T-helper 2 cell treated with Interferon-gamma antibody and Interleukin-4, amounts not matched to agents 100 ng/mL and 5 ng/mL, for 36 hours (primary cell): ENCODE results near the gene IQSEC3. TPM values are rescaled to one million over a fixed set of nuclear protein-coding genes. Genes with fewer than 3 reads are reported as not detected.

ENCODE experiments used
- intact Hi-C: fragments of 100-400 bp; cut with micrococcal nuclease; formaldehyde crosslinking; loops from one replicate; pipeline ENCODE4 v1.15.1; 2023
- total RNA-seq: library from RNA; stranded (reverse); gene quantifications from 2 replicates; pipeline ENCODE4 v1.2.3, GENCODE V29; 2022

The IQSEC3 gene
- total RNA-seq, 1 donor from 2014 or later: 0.11 TPM

GRCh38 chr12:78981-79380, 12.4 kb downstream of the IQSEC3 start:
- intact Hi-C loops: no loop called here

GRCh38 chr12:80681-81190, 14.2 kb downstream of the IQSEC3 start:
- intact Hi-C loops: no loop called here

- intact Hi-C loops: no loop called here
These were observed 16.2 kb downstream of the IQSEC3 start for GRCh38 chr12:82740-83139.

- intact Hi-C loops: no loop called here
These were observed 17.5 kb downstream of the IQSEC3 start for GRCh38 chr12:84056-84455.

GRCh38 chr12:85191-85666, 18.7 kb downstream of the IQSEC3 start:
- intact Hi-C loops: no loop called here

- intact Hi-C loops: no loop called here
These were observed 20.7 kb downstream of the IQSEC3 start for GRCh38 chr12:87315-87714.

GRCh38 chr12:87856-88255, 21.3 kb downstream of the IQSEC3 start:
- intact Hi-C loops: no loop called here

- intact Hi-C loops: no loop called here
These were observed 23.1 kb downstream of the IQSEC3 start for GRCh38 chr12:89653-90052.

GRCh38 chr12:91213-91612, 24.6 kb downstream of the IQSEC3 start:
- intact Hi-C loops: no loop called here

- intact Hi-C loops: no loop called here
These were observed 26.9 kb downstream of the IQSEC3 start for GRCh38 chr12:93266-94005.

- intact Hi-C loops: no loop called here
These were observed 30.0 kb downstream of the IQSEC3 start for GRCh38 chr12:96543-96942.

- intact Hi-C loops: no loop called here
These were observed 32.4 kb downstream of the IQSEC3 start for GRCh38 chr12:98924-99352.

GRCh38 chr12:99605-100004, 33.0 kb downstream of the IQSEC3 start:
- intact Hi-C loops: no loop called here

- intact Hi-C loops: no loop called here
These were observed 35.7 kb downstream of the IQSEC3 start for GRCh38 chr12:101969-102878.

- intact Hi-C loops: no loop called here
These were observed 36.3 kb downstream of the IQSEC3 start for GRCh38 chr12:102879-103168.

GRCh38 chr12:103169-103981, 36.8 kb downstream of the IQSEC3 start:
- intact Hi-C loops: no loop called here

GRCh38 chr12:104551-105081, 38.0 kb downstream of the IQSEC3 start:
- intact Hi-C loops: no loop called here

GRCh38 chr12:105696-106095, 39.1 kb downstream of the IQSEC3 start:
- intact Hi-C loops: no loop called here

- intact Hi-C loops: no loop called here
These were observed 39.6 kb downstream of the IQSEC3 start for GRCh38 chr12:106118-106591.

GRCh38 chr12:108594-108993, 42.0 kb downstream of the IQSEC3 start:
- intact Hi-C loops: no loop called here

GRCh38 chr12:109446-109845, 42.9 kb downstream of the IQSEC3 start:
- intact Hi-C loops: no loop called here
